Left kidney (tissue), 2 donors: Measurements from ENCODE around the gene LMNTD1. TPM values are rescaled to one million over a fixed set of nuclear protein-coding genes. Genes with fewer than 3 reads are reported as not detected.
"Not testable (repeated sequence)": the region's sequence is repeated elsewhere in the genome, so short reads cannot be mapped to it uniquely, and the experiment has no call there.

ENCODE experiments used
- DNase-seq: peaks from one replicate; pipeline ENCODE4 v3.0.0-alpha.2; 2013
- polyA plus RNA-seq: library from polyadenylated mRNA; unstranded; fragments of 120-200 nt; gene quantifications from one replicate; pipeline ENCODE4 v1.2.1, GENCODE V29; 2013; ENCODE audit not compliant: insufficient read length

Gene LMNTD1
- polyA plus RNA-seq, 1 donor: not detected

- DNase-seq: no peak
Observed at GRCh38 chr12:25433024-25433423, 120.1 kb downstream of the LMNTD1 start.

GRCh38 chr12:25427337-25428249 is 125.5 kb downstream of the LMNTD1 start:
- no peak for DNase-seq

- not testable (repeated sequence) for DNase-seq
Observed at GRCh38 chr12:25426821-25427220, 126.3 kb downstream of the LMNTD1 start.
